Stimulated activated CD4-positive, alpha-beta T cell treated with anti-CD3 and anti-CD28 coated beads, Interleukin-12 subunit alpha, Interleukin-12 subunit beta, amount 100 ng/mL, for 4 hours (primary cell): Measurements from ENCODE around the gene KNOP1.

Source experiments
- DNase-seq: peaks from one replicate; pipeline ENCODE4 v3.0.0-alpha.2; 2020

Gene KNOP1

GRCh38 chr16:19717741-19718623, at the start of gene KNOP1, which contains the start of gene IQCK:
TSS of gene KNOP1 (minus strand) at chr16:19718227. CDS start at chr16:19715035, 3,192 bp downstream.
TSS of gene IQCK (plus strand) at chr16:19718271. CDS start at chr16:19718307, 36 bp downstream.
- peak; percentile 89 for DNase-seq

GRCh38 chr16:19767497-19767896, 49.5 kb upstream of the KNOP1 start:
- no peak for DNase-seq

DNA sequence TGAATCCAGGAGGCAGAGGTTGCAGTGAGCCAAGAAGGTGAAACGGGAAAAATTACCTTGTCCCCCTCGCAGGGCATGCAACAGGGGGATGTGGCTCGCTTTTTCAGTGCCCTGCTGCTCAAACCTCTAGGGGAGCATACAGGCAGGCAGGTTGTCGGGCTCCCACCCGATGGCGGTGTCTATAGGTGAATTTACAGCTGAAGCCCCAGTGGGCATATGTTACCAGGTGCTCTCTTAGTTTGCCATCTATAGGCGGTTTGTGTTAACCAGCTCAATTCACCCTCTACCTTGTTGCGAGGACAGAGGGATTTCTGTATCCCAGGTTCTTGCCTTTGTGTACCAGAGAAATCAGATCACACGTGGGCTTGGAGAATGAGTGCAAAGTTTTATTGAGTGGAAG, 49.0 kb upstream of the KNOP1 start:
- no peak for DNase-seq

DNA sequence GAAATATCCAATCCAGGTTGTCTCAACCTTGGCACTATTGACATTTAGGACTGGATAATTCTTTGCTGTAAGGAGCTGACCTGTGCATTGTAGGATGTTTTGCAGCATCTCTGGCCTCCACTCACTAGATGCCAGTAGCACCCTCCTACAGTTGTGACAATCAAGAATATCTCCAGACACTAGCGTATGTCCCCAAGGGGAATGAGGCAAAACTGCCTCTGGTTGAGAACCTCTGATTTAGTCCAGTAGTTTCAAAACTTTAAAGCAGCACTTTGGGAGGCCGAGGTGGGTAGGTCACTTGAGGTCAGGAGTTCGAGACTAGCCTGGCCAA, 48.5 kb upstream of the KNOP1 start:
- DNase-seq: no peak

- no peak for DNase-seq
Observed at GRCh38 chr16:19765860-19766553, 48.0 kb upstream of the KNOP1 start.

DNA sequence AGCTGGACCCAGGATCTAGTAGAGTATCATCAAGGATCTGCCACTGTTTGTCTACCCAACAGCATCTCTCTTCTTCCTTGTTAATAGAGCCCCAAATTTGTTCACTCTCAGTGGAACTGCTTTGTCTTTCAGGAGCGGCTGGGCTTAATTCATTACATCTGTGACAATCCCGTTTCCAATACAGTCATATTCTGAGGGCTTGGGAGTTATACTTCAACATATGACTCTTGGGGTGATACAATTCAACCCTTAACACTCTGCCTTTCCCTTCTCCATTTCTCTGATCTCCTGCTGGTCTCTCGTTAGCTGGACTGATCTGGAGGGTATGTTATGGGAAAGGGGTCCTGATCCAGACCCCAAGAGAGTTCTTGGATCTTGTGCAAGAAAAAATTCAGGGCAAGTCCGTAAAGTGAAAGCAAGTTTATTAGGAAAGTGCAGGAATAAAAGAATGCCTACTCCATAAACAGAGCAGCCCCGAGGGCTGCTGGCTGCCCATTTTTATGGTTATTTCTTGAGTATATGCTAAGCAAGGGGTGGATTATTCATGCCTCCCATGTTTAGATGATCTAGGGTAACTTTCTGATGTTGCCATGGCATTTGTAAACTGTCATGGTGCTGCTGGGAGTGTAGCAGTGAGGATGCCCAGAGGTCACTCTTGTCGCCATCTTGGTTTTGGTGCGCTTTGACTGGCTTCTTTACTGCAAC, 42.5 kb upstream of the KNOP1 start:
- no peak for DNase-seq

GRCh38 chr16:19757762-19758595, 40.0 kb upstream of the KNOP1 start:
- no peak for DNase-seq

GRCh38 chr16:19757026-19757425, 39.0 kb upstream of the KNOP1 start:
- DNase-seq: no peak

DNA sequence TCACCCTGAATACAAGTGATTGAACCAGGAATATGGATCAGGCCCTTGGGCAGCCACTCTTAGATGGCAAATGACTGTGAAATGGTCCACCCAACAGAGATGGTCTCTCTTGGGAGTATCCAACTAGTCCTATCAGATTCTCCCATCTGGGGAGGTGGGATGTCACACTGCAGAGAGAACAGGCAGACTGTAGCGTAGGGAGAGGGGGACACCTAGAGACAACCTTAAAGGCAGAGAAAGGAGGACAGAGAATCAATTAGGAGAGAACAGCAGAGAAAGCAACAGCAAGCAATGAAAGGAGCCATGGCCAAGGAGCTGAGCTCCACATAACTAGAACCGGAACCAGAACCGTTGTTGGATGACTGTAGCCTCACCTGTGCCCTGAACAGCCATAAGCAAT, 37.2 kb upstream of the KNOP1 start:
- DNase-seq: no peak

DNA sequence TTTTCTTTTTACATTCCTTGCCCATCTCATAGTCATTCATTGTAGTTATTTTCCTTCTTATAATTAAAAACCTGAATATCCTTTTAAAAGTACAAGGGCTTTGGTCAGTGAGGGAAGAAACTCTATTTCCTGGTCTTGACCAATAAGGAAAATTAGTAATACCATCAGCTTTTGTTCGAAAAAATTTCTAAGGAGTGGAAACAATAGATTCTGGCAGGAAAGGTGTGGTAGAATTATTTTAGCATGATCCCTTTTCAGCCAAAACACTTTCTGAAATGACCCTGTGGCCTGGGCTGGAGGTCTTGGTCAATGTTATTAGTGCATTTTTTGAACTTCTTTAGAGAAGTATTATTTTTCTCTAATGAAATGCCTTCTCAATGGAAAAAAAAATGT, 36.6 kb upstream of the KNOP1 start:
- DNase-seq: no peak

DNA sequence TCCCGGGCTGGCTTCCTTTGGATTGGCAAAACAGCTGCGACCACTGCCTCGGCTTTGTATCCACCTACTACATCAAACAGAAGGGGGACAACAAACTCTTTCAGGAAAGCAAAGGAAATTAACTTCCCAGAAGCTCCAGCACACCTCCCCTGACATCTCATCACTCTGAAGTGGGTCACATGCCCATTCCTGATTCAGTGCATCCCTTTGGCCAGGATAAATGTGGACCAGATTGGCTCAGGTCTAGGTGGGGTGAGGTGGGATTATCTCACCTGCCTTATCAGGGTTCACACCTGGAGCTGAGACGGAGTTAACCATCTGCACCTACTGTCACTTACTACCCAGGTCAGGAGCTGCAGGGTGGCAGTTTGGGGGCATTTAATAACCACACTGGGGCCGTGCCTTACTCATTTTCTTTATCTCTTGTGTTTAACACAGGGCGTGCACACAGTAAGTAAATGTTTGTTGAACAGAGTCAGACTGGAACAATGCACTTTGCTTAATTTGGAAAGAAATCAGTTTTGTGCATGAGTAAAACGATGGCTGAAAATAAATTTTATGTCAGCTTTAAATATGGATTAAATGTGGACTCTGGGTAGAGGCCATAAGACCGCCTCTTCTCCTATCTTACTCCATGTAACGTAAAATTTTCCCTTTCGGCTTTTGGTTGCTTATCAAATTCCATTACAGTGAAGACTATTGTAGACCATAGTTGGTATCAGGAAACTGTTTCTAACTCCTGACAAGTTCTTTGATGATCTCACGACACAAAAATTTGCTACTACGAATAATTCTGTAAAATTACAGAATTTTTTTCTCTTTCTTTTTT, 36.0 kb upstream of the KNOP1 start:
- no peak for DNase-seq

DNA sequence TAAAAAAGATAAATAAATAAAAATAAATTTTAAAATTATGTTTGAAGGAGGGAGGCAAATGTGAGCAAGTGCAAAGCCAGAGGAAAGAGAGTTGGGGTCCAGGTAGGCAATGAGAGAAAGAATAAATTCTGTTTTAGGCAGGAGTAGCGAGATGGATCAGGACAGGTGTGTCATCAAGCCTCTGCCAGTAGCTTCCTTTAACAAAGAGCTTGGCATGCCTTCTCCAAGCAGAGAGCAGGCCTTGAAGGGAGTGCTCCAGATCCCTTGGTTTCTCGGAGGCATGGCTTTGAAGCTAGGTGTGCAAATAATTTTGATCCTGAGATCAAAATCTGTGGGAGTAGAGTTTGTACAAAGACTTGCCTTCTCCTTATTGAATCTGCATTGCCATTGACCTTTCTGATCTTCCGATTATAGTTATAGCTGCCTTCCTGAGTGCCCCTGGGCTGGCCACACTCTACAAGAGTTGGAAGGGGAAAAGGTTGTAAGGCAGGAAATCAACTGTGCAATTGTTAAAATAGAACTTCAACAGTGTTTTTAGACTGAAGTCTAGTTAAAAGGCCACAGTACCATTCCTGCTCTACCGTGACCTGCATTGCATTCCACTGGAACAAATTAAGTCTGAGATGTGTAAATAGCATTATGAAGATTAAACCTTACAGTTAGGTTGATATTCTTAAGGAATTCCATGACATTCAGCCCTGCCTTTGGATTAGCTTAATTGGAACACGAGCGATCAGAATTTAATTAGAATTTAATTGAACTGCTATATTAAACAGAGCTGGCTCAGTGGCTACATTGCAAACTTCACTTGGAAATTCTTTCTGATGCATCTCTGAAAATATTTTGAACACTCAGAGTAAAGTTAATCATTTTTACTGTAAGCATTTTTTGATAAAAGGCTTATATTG, 33.7 kb upstream of the KNOP1 start:
- no peak for DNase-seq

DNA sequence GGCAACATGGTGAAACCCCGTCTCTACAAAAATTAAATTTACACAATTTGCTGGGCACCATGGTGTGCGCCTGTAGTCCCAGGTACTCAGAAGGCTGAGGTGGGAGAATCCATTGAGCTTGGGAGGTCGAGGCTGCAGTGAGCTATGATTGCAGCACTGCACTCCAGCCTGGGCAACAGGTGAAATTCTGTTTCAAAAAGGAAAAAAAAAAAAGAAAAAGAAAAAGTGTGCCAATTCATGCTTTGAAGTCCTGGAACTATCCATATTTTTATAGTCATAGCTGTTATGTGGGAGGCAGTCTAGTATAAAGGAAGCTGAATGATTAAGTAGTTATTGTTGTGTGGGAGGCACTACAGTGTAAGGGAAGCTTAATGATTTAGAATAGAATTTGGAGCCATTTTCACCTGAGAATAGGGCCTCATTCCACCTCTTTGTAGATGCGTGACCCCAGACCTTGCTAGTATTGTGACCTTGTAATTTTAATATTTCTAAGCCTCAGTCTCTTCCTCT, 31.6 kb upstream of the KNOP1 start:
- no peak for DNase-seq

DNA sequence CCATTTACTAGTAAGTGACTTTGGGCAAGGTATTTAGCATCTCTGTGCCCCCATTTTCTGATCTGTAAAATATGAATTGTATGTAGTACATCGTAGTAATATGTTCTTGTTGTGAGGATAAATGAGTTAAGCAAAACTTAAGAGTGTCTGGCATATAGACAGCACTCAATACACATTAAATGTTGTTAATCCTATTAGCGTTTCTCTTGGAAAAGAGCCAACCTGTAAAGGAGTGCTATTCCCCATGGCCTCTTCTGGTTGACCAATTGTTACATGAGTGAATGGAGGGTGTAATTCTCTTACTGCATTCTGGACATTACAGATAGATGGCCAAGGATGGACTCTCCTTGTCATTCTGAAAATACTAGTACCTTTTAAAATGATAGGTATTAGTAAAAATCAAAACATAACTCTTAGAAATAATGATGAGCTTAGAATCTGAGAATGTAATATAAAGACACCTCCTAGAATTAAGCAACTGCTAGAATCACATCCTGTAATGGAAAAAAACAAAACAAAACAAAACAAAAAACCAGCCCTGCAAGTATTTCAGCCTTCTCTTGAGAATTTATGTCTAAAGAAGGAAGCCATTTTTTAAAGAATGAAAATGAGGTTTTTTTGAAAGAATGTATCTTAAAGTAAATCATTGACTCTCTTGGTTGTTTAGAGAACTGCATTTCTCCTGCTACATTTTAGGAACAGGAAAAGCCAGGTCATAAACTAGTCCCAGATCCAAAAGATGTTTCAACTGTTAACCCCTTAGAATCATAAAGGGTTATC, 30.6 kb upstream of the KNOP1 start:
- DNase-seq: no peak

DNA sequence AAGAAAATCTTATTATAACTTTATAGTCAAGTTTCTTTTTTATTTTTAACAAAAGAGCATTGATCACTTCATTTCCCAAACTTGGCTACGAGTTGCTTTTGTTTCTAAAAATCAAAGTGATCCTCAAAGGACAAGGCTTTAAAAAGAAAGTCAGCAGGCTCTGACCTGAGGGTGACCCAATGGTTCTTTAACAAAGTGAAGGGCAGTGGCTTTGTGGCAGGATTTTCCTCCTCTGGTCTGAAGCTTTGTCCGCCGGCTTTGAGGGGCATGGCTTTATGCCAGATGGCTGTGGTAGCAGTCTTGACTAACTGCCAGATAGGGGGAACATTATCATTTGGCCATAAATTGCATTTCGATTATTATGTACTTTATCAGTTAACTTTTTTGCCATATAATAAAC, 28.5 kb upstream of the KNOP1 start:
- no peak for DNase-seq

DNA sequence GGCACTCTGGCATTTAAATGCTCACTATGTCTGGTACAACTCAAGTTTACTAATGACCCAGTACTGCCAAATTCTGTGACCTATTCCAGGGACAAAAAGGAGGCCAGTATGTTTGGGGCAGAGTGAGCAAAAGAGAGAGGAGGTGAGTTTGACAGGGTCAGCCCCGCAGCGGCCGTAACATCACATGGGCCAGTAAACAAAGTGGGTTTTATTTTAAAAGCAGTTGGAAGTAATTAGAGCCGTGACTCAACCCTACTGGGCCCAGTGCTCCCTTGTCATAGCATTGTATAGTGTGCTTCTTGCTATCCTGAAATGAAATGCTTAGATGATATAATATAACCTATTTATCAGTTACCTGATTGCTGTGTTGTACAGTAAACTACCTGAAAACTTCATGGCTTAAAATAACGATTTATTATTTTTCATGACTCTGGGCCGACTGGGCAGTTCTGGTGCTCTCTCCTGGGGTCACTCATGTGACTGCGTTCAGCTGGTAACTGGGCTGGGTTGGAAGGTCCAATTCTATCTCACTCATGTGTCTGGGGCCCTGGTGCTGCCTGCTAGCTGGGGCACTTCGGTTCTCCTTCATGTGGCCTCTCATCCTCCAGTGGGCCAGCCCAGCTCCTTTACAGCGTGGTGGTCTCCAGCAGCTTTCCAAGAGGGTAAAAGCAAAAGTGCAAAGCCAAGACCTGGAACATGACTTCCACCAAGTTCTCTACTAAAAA, 27.4 kb upstream of the KNOP1 start:
- no peak for DNase-seq

- no peak for DNase-seq
Observed at GRCh38 chr16:19744670-19745069, 26.6 kb upstream of the KNOP1 start.

DNA sequence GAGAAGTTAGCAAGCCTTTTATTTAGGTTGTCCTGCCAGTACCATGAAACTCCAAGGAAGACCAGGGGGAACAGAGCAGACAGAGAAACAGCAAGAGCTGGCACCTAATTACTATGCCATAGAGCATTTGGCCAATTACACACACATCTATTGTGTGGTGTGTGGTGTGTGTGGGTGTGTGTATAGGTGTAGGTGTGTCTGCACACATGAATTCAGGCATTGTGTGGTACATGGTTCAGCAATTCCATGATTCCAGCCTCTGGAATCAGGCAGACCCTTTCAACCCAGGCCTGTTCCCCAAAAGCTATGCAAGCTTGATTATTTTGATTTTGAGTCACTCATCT, 25.8 kb upstream of the KNOP1 start:
- no peak for DNase-seq

- DNase-seq: no peak
Observed at GRCh38 chr16:19741354-19741753, 23.3 kb upstream of the KNOP1 start.
